ENCODE results near the gene UTF1.

GRCh38 chr10:133252223-133252552, 22.2 kb downstream of the UTF1 start:
- TF ChIP-seq CTCF (IDR thresholded peaks at IDR 0.05; ENCODE audit: low read depth, low read length, poor library complexity, severe bottlenecking) (no peak), EZH2phosphoT487 (IDR thresholded peaks at IDR 0.05; ENCODE audit: borderline replicate concordance, low read length) (no peak)

Measured in DOHH2 (cell line).